ENCODE data around the gene FAM241B.

Gene FAM241B

DNA sequence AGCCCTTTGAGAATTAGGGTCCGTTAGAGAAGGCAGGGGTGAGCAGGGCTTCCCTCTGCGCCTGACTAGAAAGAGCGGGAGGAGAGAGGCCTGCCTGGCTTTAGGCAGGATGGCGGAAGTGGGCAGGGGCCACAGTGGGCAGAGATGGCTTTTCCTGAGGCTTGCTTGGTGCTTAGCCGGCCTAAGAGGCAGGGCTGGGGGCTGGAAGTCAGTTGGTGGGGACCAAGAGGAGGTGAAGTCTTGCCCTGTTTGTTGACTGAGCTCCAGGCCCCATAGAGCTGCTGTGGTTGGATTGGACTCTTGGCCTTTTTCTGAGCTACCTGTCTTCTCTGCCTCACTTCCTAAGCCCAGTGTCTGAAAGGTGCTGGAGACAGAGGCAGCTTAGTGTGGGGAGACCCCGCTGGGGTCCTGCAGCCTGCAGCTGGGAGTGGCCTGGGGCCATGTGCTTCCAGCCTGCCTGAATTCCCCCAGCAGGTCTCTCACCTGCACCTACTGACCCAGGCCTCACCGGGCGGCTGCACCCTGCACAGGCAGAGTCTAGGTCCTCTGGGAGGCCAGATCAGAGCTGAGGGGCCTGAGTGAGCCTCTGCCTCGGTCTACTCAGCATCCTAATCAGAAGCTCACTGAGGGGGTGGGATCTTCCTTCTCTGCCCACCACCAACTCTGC lies 4.8 kb downstream of the FAM241B start:
- no peak for DNase-seq

DNA sequence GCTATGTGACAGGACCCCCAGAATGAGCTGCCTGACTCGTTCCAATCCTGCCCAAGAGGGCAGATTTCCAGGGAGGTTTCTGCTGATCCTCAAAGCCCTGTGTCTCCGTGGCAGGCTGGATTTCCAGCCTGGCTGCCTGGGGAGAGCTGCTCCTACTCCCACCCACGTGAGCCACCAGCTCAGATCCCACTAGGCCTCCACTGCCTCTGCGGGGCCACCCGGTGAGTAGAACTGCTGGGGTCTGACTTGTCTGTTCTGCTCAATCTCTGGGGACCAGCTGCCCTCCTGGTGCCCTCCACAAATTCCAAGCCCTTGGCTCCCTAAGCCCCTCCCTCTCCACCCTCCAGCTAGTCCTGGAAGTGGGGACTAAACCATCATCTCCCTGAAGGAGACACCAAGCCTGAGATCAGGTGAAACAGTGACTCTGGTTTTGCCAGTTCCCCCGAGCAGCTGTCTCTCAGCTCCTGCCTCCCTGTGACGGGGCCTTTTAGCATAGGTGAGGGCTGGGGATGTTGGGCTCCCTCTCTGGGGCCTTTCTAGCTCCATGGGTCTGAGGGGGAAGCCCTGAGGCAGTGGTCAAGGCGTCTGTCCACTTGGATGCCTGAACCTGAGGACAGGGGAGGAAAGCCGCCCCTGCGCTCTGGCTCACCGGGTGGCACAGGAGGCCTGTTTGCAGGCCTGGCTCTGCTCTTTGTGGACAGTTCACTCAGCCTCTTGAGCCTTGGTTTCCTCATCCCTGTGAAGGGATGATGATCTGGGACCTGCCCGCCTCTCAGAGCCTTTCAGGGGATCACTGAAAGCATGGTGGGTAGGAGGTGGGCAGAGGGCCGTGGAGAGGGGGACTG lies 5.6 kb downstream of the FAM241B start:
- no peak for DNase-seq

DNA sequence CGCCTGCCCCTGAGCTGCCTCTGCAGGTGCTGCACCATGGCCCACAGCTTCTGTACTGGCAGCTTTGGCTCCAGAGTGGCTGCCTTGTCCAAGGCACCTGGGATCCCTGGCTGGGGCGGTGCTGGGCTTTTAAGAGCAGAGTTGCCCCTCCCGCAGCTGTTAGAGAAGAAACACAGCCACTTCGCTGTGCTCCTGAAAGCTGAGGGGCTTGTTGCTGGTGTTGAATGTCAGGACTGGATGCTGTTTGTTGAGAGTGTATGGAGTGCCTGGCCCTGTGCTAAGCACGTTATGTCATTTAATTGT lies 6.2 kb downstream of the FAM241B start:
- no peak for DNase-seq

DNA sequence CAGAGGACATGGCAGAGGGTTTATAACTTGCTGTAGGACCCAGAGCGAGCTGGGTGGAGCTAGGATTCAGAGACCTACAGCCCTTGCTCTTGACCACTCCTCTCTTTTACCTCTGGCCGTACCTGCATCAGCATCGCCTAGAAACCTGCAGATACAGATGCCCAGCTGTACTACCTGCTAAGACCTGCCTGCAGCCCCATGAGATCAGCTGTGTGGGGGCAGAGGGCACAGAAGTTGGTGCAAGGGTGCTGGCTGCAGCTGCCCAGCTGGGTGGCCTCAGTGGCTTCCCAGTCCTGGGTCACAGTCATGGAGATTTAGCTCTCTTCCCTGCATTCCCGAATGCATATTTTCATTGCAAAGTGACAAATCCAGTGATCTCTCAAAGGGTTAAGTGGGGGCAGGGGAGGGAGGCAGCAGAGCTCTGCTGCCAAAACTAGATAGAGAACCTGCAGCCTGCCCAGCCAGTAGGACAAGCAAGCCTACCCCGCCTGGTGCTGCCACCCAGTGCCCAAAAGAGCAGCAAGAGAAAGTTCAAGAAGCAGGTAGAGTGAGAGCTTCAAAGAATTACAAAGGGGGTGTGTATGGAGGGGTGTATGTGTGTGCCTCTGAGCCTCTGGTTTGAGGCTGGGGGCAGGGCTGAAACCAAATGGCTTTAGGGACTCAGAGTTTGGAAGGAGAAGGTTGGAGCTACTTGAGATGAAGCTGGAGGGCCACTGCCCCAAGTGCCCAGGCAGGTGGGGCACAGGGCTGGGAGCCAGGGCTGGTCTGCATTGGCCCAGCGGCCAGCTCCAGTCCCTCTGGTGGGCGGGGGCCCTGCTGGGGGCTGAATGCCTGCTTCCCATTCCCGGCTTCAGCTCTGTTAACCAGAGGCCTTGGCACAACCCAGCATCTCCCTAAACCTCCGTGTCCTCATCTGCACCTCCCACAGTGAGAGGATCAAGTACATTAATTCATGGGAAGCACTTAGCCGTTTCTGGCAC lies 6.9 kb downstream of the FAM241B start:
- no peak for DNase-seq

DNA sequence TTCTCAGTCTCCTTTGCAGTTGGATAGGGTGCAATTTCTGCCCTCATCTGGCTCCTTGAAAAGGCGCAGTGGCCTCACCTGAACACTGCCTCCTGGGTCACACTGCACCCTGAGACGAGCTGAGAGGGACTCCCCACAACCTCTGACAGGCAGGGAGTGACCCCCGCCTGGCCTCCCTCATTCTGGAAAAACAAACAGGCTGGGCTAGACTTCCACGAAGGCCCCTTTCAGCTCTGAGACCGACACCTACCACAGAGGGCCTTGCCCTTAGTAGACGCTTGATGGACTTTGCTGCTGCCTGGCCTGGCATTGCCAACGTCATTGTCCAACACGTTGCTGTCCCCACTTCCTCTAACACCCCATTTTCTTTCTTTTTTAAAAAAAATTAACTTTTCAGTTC lies 8.6 kb downstream of the FAM241B start:
- DNase-seq, result no peak

DNA sequence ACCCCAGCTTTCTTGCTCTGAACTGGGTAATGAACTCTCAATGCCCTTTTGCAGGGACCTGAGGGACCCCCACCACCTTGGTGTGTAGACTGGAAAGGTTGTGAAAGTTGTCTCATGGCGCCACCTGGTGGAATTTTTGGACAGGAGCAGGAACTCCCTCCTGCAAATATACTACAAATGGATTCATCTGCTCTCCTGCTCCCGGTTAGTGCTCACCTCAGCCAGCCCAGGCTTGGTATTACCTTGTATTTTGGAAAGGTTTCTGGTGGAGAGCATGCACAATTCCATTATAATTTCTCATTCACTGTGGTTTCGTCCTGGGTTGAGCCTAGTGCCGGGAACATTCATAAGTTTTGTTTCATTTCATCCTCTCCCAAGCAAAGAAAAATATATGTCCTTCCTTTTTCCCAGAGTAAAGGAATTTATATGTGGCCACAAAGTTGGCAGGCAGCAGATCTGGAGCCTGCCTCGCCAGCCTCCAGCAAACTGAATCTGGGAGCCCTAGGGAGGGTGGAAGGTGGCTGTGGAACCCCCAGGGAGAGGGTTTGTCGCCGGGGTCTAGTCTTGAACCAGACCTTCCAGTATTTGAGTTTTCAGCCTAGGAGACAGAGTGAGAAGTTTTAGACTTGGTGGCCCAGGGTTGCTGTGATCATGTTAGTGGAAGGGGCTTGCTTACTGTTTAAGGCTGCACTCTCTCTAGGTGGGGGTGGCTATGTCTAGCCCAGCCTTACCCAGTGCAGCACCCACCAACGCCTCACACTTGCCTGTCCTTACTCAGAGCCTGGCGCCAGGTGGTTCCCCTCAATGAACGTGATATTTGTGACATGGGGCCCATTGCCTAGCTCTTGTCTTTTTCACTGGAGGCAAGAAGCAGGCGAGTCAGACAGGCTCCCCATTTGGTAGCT lies 9.5 kb downstream of the FAM241B start:
- peak; percentile 75 for DNase-seq

DNA sequence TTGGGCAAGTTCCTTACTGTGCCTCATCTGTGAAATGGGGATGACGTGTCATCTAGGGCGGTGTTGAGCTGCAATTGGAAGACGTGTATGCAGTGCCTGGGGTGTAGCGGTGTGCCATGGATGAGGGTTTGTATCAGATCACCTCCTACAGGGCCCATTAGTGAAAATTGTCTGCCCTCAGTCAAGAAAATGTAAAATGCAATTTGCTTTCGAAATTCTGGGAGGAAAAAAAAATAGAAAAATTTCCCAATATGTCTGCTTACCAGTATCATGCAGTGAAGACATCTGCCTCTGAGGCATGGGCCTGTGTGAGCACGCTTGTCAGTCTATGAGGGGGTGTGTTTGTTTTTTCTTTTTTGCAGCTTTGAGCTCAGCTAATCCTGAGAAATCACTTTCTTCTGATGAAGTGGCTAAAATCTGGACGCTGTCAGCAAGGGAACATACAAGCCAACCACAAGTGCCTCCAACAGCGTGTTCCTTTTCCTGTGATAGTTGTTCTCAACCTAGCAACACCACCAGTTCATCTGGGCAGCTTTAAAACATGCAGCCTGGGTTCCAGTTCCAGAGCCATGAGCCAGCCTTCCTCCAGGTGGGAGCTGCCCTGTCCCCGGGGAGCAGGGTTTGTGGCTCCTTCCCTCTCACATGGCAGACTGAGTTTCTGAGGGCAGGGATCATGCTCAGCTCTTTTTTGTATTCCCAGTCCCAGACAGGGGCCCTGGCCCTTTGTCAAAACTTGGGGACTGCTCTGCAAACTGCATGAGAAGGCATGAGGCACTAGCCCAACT lies 10.3 kb downstream of the FAM241B start:
- no peak for DNase-seq

DNA sequence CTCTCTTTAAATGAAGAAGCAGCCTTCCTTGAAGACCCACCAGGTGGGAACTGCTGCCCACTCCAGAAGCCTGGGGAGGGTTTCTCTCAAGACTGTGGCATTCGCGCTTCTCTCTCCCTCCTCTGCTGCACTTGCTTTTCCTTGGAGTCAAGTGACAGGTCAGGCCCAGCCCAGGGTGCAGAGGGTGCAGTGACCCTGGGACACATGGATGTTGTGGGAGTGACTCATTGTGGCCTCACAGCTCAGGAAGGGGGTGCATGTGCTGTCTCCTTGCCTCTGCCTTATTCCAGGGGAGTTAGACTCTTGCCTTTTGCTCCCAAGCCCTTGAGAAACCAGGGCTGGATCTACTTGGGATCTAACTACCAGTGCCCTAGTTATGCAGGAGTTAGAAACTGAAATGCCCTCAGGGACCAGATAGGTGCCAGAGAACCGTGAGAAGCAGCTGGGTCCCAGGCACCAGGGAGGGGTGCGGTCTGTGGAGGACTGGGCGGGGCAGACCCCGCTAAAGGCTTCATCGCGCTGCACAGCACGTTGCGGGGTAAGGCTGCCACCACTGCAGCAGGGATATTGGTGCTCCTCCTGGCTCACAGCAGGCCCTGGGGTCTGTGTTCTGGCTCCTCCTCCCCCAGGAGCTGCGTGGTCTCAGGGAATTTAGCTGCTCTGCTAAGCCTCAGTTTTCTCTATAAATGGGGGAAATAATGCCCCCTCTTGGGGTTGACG lies 11.4 kb downstream of the FAM241B start:
- no peak for DNase-seq

DNA sequence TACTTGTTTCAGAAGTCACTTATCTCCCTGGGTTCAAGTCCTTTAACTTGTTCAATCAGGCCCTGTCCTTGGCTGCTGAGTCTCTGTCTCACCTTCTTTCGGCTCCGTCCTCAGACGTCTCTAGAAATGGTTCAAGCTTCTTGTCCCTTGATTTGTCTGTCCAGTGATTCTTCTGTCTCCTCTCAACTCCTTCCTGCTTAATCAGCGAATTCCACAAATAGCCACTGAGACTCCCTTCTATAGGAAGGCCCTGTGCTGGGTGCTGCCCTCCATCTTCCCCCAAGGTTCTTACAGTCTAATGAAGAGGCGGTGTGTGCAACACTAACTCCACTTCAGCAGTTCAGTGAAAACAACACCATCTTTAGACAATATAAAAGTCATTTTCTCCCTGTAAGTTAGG lies 12.7 kb downstream of the FAM241B start:
- DNase-seq, result no peak

DNA sequence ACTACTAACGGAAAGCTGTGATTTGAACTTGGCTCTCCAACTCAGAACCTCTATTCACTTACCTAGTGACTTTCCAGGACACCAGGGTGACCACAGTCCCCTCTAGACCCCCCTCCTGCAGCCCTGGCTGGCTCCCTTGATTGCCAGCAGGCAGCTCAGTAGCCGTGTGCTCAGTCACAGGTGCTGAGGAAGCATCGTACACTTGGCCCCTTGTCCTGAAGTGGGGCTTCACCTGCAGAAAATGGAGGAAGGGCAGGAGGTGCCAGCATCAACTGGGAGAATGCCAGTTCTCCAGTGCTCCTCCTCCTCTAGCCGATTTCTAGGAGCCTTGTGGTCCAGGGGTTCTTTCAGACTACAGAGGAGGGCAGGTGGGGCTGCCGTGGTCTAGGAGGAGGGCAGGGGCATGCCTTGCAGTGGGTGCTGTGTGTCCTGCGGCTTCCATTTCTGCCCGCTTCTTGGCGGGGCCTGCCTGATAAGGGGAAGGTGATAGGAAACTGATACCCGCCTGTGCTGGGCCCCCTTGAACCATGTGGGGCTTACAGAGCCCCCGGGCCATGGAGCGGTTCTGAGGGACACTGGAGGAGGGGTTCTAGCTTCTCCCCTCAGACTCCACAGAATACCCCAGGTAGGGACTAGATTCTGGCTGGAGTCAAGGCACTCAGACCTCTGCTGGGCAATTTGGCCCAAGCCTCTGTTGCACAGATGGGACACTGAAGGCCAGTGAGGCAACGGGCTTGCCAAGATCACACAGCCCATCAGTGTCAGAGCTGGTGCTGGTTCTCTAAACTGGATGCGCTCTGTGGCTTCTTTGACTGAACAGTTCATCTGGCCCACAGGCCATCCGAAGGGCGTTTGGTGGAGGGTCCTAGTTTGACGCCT lies 14.0 kb downstream of the FAM241B start:
- no peak for DNase-seq

DNA sequence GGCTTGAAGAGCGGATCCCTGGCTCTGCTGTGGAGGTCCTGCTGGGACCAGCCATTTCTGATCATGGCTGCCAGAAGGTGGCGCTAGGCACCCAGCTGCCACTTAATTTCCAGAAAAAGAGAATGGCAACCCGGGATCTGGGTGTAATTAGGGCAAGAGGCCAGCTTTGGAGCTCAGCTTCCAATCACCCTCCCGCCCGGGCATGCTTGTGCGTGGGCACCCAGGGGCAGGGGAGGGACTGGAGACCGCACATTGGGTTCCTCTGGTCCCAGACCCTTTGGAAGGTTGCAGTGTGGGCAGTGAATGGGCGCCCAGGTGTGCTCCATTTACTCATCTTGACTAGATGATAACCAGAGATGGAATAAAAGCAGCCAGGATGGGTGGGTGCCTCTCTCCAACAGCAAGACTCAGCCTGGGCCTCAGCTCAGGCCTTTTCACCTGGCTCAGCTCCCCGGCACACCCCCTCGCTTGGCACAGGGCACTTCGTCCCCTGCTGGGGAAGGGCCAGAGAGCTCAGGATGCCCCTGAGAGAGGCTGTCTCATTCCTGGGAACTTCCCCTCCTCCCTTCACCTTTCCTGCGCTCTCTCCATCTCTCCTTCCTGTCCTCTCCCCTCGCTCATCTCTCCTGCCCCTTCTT lies 14.7 kb downstream of the FAM241B start:
- DNase-seq, result peak; percentile 34

DNA sequence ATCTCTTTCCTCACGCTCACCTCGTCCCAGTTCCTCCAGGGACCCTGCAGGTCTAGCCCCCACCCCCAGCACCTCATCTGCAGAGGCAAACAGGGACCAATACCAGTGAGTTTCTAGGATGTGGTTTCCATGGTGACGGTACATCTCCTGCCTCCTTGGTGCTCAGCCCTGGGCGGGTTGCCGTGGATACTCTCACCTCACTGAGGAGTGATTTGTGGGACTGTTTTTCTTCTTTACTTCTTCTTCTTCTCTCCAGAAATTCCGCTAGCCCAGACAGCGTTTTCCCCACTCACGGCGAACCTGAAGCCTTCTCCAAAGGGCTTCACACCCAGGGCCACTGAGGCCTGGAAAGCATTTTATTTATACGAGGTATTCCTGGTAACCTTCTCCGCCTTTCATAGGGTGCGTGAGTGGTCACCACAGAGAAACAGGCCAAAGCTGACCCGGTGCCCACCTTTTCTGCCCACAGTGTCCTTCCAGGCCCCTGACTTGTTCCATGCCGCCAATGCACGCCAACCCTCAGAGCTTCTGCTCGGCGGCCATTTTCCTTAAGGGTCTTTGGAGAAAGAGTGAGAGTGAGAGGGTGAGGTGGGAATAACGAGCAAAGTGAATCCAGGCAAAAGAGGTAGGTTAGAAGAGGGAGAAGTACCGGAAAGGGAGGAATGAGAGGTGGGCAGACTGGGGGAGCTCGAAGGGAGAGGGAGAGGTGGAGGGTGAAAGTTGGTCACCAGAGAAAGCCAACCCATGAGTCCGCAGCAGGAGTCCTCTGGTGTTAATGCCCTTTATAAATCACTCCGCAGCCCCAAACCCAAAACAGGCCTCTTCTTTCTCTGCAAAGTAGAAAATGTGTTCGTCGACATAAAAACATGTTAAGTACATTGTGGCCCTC lies 15.5 kb downstream of the FAM241B start:
- no peak for DNase-seq

DNA sequence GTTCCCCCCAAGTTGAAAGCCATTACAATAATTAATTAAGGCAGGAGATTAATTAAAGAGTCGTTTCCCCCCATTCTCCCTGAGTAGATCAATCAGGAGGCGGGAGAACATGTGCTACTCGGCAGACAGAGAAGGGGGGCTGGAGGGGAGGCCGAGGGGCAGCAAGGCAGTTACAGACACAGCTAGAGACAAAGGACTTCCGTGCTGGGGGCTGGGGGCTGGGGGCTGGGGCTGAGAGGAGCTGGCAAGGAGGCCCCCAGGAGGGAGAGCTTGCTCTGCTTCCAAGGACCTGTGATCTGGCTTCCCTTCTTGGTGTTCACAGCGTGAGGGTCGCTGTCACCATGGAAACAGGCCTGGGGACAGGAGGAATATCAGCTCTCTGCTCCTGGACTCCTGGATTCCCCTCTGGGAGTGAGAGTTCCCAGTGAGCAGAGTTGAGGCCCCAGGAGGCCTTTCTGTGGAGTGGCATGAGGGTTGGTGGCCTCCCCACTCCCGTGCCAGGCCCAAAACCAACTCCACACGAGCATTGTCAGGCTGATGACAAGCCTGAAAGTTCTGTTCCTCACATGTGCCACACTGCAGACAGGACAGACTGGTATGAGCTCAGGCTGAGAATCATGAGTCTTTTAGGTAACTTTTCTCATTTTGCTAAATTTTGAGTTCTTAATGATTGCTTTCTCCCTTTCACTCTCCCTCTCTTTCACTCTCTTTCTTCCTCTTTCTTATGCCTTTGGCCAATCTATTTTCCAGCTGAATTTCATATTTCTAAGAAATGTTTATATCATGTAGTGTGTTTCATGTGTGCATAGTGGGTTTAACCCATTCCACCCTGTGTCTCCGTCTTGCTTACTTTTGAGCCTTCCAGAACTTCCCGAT lies 16.4 kb downstream of the FAM241B start:
- no peak for DNase-seq

DNA sequence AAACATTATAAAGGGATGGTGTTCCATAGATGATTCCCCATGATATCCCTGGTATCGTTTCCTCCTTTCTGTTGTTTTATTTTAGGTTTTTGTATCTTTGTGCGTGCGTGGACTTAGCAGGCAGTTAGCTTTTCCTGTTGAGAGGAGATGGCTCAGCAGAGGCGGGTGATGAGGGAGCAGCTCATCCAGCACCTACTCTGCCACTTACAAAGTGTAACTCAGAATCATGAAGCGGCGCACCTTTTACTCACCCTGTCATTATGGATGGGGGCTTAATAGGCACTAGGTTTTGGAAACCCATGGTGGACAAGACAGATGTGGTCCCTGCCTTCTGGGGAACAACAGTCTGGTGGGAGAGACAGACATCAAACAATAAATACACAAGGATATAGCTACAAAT lies 17.1 kb downstream of the FAM241B start:
- no peak for DNase-seq

DNA sequence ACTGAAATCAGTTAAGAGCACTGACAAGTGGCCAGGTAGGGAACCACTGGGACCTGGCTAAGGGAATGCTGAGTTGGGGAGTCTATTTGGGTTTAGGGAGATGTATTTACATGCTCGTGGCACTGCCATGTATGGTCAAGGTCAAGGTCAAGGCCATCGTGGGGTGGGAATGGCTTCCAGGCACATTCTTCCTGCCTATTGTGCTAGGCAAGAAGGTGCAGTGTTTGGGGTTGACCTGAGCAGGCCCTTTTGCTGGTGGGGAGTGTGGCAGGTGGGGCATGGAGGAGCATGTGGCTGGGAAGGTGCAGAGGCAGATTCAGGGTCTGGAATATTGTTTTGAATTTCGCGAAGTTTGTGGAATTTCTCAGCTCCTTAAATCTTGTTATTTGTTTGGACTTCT lies 17.8 kb downstream of the FAM241B start:
- DNase-seq, result no peak

DNA sequence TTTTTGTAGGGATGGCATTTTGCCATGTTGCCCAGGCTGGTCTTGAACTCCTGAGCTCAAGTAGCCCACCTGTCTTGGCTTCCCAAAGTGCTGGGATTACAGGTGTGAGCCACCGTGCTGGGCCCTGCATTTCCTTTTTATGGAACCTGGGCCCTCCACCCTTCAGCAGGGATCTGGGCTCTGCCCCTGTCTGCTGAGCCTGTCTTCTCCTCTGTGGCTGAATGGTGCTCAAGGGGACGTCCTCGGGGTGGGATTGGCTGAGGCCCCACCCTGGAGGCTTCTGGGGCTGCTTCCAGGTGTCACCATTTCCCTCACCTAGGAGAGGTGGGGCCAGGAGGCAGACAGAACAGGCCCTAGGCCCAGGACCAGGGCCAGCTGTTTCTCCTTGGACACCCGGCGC lies 18.4 kb downstream of the FAM241B start:
- DNase-seq, result no peak
